Stimulated activated CD4-positive, alpha-beta T cell treated with anti-CD3 and anti-CD28 coated beads, Interleukin-2, amount 100 ng/mL, for 48 hours (primary cell): ENCODE measurements around the gene IQSEC3.

Experiments
- DNase-seq, 2 donors: peaks; one replicate each; pipeline ENCODE4 v3.0.0-alpha.2; 2020

IQSEC3 gene

GRCh38 chr12:168763-169525 lies 102.4 kb downstream of the IQSEC3 start:
- DNase-seq: no peak

DNA sequence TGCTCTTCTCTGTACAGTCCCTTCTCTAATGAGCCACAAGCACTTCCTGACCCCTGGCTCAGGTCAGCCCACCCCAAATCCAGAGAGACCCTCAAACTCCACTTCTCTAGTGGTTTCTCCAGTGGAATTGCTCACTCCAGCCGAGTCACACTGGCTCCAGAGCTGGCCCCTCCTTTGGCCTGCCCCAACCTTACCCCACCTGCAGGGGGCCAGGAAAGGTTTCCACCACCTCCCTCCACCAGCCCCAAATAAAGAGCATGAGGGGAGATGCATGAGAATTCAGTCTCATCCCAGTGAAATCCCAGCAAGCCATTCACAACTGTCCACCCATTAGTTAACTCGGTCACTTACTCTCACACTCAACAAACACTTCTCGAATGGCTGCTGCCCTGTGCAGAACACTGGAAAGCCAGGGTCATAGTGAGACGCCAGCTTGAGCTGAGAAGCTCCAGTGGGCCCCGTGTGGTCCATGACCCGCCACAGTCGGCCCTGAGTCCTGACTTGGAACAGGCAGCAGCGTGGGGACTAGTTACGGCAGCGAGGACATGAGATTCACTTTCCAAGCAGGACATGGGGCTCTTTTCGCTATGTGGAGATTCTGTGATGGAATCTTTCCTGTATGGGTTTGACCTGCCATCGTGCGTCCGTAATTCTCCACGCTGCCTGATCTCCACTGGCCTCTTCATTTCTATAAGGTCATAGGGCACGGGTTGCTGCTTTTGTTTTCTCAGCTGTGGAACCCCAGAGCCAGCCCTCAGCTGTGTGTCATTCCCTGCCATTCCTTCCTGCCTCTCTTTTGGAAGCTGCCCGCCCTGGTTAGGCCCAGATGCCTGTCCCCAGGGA lies 103.2 kb downstream of the IQSEC3 start:
- no peak for DNase-seq

DNA sequence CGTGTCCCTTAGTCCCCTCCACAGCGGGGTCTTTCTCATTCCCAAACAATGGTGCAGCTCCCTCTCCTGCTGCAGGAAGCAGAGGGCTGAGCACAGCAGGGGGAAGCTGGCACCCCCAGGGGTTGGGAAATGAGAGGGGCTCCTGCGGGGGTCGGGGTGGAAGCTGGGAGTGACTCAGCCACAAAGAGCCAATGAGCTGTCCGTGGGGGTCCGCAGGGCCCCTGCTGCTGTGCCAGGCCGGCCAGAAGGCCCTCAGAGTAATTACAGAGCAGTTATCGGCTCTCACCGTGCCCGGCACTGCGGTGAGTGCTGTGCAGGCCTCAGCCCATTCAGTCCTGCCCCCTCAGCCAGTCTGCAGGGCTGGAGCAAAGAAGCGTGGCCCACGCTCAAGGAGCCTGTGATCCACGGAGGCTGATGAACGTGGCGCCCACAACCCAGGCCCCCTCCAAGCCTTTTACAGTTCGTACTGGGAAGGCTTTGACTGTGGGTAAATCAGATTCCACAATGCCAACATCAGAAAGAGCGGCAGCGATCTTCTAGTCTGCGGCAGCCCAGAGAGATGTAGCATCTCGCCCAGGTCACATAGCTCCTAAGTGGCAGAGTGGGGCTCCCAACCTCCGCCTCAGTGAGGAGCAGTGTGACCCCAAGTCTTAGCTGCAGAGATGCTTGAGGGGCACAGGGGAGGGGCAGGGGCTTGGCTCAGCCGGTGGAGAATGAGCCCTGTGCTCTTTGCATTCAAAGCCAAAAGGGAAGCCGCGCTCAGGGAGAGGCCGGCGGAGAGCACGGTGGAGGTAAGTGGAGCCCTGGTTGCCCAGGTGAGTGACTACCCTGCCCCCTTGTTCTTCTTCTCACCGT lies 104.0 kb downstream of the IQSEC3 start:
- no peak for DNase-seq

DNA sequence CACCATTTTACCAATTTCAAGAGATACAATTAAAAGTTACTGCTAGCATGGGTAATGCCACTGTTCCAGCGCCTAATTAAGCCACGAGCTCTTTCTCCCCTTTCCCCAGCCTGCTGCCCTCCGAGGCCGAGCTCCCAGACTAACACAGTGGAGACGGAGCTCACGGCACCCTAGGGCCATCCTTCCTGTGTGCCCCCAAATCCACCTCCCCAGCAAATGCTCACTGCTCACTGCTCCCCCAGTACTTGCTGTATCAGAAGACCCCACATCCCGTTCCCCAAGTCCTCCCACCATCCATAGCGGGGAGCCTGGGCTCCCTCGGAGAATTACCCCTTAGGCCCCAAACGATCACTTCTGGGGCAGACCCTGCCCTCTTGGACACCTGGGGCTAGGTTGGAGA lies 104.7 kb downstream of the IQSEC3 start:
- DNase-seq: no peak

DNA sequence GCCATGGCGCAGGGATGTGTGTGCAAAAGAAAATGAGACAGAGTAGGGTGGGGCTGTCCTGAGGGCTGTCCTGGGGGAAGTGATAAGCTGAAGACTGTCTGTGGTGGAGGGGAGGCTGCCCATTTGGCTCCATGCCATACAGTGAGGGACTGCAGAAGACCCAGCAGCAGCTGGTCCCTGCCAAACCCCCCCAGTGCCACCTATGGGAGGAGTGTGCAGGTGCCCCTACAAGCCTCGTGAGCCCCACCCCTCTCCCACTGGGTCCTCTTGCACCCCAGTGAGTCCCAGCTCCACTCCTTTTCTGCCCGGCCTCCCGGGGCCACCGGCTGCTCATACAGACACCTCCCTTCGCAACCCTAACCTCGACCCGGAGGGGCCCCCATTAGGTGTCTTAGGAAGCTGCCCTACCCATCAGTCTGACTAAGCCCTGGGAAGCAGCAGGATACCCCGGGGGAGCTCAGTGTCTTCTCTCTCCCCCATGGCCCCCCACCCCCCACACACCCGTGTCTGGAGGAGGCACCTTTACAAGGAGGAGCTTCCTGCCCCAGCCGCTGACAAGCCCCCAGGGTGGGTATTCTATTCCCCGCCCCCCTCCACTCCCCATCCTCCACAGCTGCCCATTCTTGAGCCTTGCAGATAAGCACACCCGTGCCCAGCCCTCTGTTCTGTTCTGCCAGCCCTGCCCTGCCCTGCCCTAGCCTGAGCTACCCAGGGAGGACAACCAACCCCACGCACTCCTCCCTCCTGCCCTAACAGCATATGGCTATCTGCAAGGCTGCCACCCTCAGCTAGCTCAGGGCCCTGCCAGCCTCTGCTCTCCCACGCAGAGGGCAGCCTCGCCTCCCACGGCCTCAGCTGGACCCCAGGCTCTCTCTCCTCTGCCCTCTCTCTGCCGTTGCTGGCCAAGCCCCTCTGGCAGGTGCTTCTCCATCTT lies 105.4 kb downstream of the IQSEC3 start:
- DNase-seq: no peak

- DNase-seq: no peak
Observed at GRCh38 chr12:172732-173161, 106.2 kb downstream of the IQSEC3 start.

DNA sequence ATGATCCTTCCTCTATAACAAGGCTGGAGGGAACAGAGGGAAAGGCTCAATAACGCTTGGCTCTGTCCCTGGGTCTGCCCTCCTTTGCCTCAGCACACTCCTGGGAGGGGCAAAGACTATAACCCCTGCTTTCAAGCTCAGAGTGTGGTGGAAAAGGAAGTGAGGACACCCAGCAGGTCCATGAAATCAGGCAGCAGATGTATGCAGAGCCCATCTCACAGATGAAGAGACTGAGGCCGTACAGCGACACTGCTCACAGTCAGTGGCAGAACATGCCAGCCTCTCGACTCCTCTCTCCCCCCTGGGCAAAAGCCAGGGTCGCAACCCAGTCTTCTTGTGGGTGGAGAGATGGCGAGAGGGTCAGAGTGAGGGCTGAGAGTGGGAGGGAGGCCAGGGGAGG lies 107.6 kb downstream of the IQSEC3 start:
- no peak for DNase-seq

DNA sequence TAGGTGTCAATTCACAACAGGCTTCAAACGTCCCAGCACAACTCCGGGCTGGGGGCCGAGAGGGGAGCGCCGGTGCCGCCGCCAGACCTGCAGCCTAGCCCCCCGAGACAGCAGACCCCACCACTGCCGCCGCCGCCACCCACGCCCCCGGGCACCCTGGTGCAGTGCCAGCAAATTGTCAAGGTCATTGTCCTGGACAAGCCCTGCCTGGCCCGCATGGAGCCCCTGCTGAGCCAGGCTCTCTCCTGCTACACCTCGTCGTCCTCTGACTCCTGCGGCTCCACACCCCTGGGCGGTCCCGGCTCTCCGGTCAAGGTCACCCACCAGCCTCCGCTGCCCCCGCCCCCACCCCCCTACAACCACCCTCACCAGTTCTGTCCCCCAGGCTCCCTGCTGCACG lies 108.0 kb downstream of the IQSEC3 start:
- no peak for DNase-seq

GRCh38 chr12:175250-175649 lies 108.7 kb downstream of the IQSEC3 start:
- DNase-seq: no peak

GRCh38 chr12:175759-176158 lies 109.2 kb downstream of the IQSEC3 start:
- no peak for DNase-seq

- no peak for DNase-seq
Observed at GRCh38 chr12:176321-177181, 110.0 kb downstream of the IQSEC3 start.

DNA sequence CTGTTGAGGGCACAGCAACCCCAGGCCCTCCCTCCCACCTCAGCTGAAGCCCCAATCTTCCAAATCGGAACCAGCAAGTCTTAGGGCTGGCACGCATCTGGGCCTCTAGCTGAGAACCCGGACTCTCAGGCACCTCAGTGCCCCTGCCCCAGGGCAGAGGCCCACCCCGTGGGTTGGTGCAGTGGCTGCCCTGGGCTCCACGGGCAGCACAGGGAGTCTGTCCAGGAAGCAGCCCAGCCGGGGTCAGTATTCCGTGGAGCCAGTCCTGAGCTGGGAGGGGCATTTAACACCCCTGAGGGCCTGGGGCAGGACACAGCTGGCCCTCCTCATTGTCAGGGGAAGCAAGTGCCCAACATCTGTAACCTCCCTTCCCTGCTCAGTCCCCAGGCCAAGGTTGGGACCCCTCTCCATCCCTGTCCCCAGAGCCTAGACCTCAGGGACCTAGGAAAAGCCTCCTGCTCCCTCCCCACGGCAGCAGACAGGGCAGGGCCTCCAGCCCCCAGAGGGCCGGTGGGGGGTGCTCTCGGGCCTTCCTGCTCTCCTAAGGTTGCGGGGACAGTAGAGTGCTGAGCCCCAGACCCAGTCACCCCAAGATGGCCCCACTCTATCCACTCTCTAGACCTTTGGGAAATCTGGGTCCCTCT lies 110.9 kb downstream of the IQSEC3 start:
- DNase-seq: no peak

DNA sequence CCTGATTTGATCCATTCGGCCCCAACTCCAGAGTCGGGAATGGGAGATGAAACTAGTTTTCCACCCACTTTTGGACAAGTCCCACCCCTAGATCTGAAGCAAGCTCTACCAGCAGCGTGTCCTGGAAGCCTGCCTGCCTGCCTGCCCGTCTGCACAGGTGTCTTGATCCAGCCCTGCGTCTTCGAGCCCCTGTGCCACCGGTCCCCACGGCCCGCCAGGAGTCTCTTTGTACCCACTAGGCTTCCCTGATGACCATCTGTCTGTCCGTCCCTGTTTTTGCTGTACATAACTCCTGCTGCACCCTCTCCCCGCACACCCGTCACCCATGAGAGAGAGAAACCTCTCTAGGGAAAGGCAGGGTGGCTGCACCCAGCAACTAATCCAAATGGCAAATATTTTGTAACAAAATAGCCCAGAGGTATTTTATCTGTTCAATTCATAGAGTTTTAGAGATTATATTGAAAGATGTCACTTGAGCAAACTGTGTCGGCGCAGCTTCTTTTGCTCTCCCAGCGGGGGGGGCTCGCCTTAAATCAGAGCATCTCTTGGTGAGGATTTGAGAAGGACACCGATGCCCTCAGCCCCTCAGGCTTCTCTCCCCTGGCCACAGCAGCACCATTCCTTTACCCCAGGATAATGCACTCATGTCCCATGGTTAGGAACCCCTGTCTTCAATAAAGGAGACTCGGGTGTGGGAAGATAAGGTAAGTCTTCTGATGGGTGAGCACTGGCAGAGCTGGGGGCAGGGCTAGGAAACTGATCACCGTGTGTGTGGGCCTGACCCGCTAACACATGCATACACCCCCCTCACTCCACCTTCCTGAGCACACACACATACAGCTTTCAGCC lies 111.6 kb downstream of the IQSEC3 start:
- DNase-seq: no peak

DNA sequence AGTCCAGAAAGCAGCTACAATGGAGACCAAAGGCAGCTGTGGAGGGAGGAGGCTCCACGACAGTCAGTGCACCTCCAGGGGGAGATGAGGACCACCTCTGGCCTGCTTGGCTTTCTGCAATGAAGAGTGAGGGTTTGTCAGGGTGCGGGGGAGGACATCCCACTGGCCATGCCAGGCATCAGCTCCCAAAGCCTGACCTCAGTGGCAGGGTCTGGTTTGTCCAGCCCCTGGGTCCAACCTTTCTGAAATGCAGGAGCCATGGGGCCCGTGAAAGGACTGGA lies 112.2 kb downstream of the IQSEC3 start:
- no peak for DNase-seq

GRCh38 chr12:179131-179884 lies 112.7 kb downstream of the IQSEC3 start:
- DNase-seq: no peak

GRCh38 chr12:179885-180284 lies 113.3 kb downstream of the IQSEC3 start:
- DNase-seq: no peak

GRCh38 chr12:180445-180844 lies 113.9 kb downstream of the IQSEC3 start:
- DNase-seq: no peak

GRCh38 chr12:181921-182320 lies 115.4 kb downstream of the IQSEC3 start:
- DNase-seq: no peak

DNA sequence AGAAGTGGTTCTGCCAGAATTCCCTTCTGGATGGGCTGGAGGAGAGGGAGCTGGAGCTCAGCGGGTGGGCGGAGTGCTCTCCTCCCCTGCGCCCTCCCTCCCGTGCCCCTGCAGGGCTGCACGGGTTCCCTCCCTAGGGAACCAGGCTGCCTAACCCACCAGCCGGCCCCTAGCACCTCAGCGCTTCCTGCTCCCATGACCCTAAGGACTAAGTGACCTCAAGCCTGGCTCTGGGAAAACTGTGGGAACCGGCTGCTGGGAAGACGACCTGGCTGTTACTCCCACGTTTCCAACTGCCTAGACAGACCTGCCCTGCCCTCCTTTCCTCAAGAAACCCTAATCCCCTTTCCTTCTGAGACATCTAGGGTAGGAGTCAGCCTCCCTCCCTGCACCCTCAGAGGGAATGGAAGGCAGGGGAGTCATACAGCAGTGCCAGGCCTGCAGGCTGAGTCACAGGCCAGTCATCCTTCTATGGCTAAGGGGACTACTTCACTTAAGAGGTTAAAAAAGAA lies 115.9 kb downstream of the IQSEC3 start:
- no peak for DNase-seq
